Measurements from ENCODE around the gene EZR.

EZR gene

GRCh38 chr6:158816803-158817727 is 2.1 kb downstream of the EZR start:
- peak overlapping the region; percentile 97 for H3K27ac Mint-ChIP-seq
- peak overlapping the region; percentile 98 for H3K4me3 Mint-ChIP-seq
- H3K27me3 Mint-ChIP-seq (ENCODE audit: low read depth): no peaks in the 10 kb centered on the region
- no peaks in the 10 kb centered on the region for H3K9me3 Mint-ChIP-seq
- peaks cover 51% of the 10 kb centered on the region for H3K4me1 Mint-ChIP-seq (ENCODE audit: low read depth)
- H3K36me3 Mint-ChIP-seq (ENCODE audit: low read depth): peaks cover 47% of the 10 kb centered on the region

- Mint-ChIP-seq H3K9me3 (no peaks in the 10 kb centered on the region), H3K36me3 (ENCODE audit: low read depth) (peaks cover 48% of the 10 kb centered on the region), H3K4me1 (ENCODE audit: low read depth) (peaks cover 58% of the 10 kb centered on the region), H3K4me3 (peak overlapping the region; percentile 98), H3K27ac (peak overlapping the region; percentile 97), H3K27me3 (ENCODE audit: low read depth) (no peaks in the 10 kb centered on the region)
Observed at GRCh38 chr6:158816329-158816728, 2.8 kb downstream of the EZR start.

DNA sequence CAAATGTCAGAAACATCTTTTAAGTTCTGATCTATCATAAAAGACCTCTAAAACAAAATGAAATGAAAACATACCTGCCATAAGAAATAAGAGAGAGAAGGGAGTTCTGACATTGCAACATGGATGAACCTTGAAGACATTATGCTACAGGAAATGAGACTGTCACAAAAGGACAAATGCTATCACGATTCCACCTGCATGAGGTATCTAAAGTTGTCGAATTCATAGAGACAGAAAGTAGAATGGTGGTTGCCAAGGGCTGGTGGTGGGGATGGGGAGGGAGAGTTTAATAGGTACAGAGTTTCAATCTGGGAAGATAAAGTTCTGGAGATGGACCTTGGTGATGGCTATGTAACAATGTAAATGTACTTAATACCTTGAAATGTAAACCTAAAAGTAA is 3.3 kb downstream of the EZR start:
- peaks cover 58% of the 10 kb centered on the region for H3K4me1 Mint-ChIP-seq (ENCODE audit: low read depth)
- H3K4me3 Mint-ChIP-seq: peak overlapping the region; percentile 98
- H3K36me3 Mint-ChIP-seq (ENCODE audit: low read depth): peaks cover 52% of the 10 kb centered on the region
- H3K27ac Mint-ChIP-seq: peak overlapping the region; percentile 97
- H3K9me3 Mint-ChIP-seq: no peaks in the 10 kb centered on the region
- no peaks in the 10 kb centered on the region for H3K27me3 Mint-ChIP-seq (ENCODE audit: low read depth)

GRCh38 chr6:158815379-158815724 is 3.8 kb downstream of the EZR start:
- Mint-ChIP-seq H3K36me3 (ENCODE audit: low read depth) (peaks cover 57% of the 10 kb centered on the region), H3K4me1 (ENCODE audit: low read depth) (peaks cover 64% of the 10 kb centered on the region), H3K9me3 (no peaks in the 10 kb centered on the region), H3K4me3 (peak overlapping the region; percentile 98), H3K27ac (peak overlapping the region; percentile 97), H3K27me3 (ENCODE audit: low read depth) (no peaks in the 10 kb centered on the region)

- H3K4me1 Mint-ChIP-seq (ENCODE audit: low read depth): peaks cover 79% of the 10 kb centered on the region
- peaks cover 71% of the 10 kb centered on the region for H3K36me3 Mint-ChIP-seq (ENCODE audit: low read depth)
- no peaks in the 10 kb centered on the region for H3K27me3 Mint-ChIP-seq (ENCODE audit: low read depth)
- H3K4me3 Mint-ChIP-seq: peak overlapping the region; percentile 62
- no peaks in the 10 kb centered on the region for H3K9me3 Mint-ChIP-seq
- H3K27ac Mint-ChIP-seq: peak overlapping the region; percentile 31
Observed at GRCh38 chr6:158813032-158813431, 6.1 kb downstream of the EZR start.

GRCh38 chr6:158812611-158813010 is 6.6 kb downstream of the EZR start:
- H3K27me3 Mint-ChIP-seq (ENCODE audit: low read depth): no peaks in the 10 kb centered on the region
- peaks cover 70% of the 10 kb centered on the region for H3K36me3 Mint-ChIP-seq (ENCODE audit: low read depth)
- H3K4me3 Mint-ChIP-seq: peak overlapping the region; percentile 62
- H3K4me1 Mint-ChIP-seq (ENCODE audit: low read depth): peaks cover 82% of the 10 kb centered on the region
- H3K9me3 Mint-ChIP-seq: no peaks in the 10 kb centered on the region
- H3K27ac Mint-ChIP-seq: peak overlapping the region; percentile 31

DNA sequence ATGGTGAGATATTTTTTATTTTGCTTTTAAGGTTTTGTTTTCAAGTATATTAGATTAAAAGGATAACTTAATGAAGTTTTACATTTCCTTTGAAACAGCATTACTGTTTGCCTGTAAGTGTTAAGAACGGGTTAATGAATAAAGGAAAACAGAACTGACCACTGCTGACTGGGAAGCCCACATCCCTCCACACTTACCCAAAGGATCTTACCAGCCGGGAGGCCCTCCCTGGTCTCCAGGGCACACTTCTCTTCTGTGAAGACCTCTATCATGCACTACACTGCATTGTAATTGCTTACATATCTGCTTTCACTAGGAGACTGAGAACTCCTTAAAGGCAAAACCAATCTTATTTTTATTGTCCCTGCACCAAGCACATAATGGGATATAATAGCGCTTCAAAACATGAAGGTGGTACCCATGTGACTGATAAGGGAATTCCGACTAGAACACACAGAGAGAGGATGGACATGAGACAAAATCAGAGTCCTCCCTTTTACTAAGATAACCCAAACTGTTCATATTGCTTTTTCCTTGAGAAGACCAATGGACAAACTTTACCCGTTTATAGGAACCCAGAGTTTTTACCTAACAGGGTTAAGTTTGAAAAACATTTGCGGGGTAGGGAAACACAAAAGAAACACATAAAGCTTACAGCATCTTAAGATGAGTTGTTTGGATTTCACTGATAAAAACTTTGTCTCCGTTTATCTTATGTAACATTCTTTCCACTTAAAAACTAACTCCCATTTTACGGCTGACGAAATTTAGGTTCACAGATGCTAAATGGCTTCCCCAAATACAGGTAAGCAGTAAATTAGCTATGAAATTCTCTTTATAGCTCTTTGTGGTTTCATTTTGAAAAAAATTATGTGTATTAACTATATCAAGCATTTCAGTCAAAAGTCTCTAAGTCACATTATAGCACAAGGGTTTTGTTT is 8.7 kb downstream of the EZR start:
- H3K27ac Mint-ChIP-seq: no peak overlapping the region
- H3K27me3 Mint-ChIP-seq (ENCODE audit: low read depth): no peaks in the 10 kb centered on the region
- no peaks in the 10 kb centered on the region for H3K9me3 Mint-ChIP-seq
- no peak overlapping the region for H3K4me3 Mint-ChIP-seq
- peaks cover 70% of the 10 kb centered on the region for H3K36me3 Mint-ChIP-seq (ENCODE audit: low read depth)
- peaks cover 89% of the 10 kb centered on the region for H3K4me1 Mint-ChIP-seq (ENCODE audit: low read depth)

GRCh38 chr6:158808941-158809678 is 10.1 kb downstream of the EZR start:
- Mint-ChIP-seq H3K27me3 (ENCODE audit: low read depth) (no peaks in the 10 kb centered on the region), H3K27ac (no peak overlapping the region), H3K4me1 (ENCODE audit: low read depth) (peaks cover 86% of the 10 kb centered on the region), H3K9me3 (no peaks in the 10 kb centered on the region), H3K36me3 (ENCODE audit: low read depth) (peaks cover 64% of the 10 kb centered on the region), H3K4me3 (no peak overlapping the region)

DNA sequence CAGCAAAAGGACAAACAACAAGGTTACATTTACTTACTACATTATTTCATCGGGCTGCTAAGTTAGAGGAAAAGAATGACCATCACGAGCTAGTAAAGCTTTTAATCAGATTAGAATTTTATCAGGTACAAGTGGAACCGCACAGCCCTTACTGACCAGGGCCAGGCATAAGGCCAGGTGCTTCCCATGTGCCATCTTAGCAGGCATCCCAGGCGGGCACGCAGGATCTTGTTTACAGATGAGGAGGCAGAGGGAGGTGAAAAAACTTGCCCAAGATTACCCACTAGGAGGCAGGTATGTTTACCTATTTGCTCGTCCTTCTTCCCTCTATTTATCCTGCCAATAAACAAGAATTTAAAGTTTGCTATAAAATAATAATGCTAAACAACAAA is 10.7 kb downstream of the EZR start:
- no peak overlapping the region for H3K4me3 Mint-ChIP-seq
- H3K27ac Mint-ChIP-seq: no peak overlapping the region
- H3K9me3 Mint-ChIP-seq: no peaks in the 10 kb centered on the region
- no peaks in the 10 kb centered on the region for H3K27me3 Mint-ChIP-seq (ENCODE audit: low read depth)
- H3K4me1 Mint-ChIP-seq (ENCODE audit: low read depth): peaks cover 85% of the 10 kb centered on the region
- peaks cover 59% of the 10 kb centered on the region for H3K36me3 Mint-ChIP-seq (ENCODE audit: low read depth)

DNA sequence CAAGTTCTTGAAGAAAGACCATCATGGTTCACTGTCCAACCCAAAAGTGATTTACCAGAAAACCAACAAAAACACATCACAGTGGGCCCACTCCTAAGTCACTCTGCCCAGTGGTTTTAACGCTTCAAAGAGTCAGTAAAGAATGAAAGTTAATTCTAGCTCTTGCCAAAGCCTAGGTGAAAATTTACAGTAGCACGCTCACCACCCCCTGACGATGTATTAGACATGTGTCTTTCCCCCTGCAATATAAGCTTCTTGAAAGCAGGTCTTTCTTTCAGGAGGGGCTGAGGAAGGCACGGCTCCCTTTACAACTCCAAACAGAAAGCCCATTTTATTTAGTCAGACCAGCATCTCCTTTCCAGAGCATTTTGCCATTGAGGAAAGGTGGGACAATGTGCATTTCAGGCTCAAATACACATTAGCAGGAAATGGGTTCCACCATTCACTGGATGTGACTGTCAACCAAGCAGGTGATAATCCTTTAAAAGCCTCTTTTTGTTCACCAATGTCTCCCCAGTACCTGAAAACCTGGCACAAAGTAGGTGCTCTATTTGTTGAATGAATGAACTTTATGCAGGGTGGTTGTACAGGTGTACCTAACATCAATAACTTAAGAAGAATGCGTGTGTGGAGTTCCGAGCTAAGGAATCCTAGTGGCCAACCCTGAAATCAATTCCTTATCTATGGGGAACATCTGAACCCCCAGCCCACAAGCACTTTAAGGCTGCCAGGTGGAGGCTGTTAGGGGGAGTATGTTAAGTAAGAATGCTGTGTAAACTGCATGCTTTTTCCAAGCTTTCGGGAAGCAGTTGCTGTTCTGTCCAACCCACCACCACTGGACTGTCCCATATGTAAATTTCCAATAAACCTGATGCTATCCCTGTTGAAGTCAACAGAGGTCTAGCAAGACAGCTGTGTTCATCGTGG is 11.4 kb downstream of the EZR start:
- H3K27ac Mint-ChIP-seq: peak overlapping the region; percentile 58
- peaks cover 53% of the 10 kb centered on the region for H3K36me3 Mint-ChIP-seq (ENCODE audit: low read depth)
- no peak overlapping the region for H3K4me3 Mint-ChIP-seq
- H3K27me3 Mint-ChIP-seq (ENCODE audit: low read depth): no peaks in the 10 kb centered on the region
- H3K9me3 Mint-ChIP-seq: no peaks in the 10 kb centered on the region
- peaks cover 82% of the 10 kb centered on the region for H3K4me1 Mint-ChIP-seq (ENCODE audit: low read depth)

- H3K36me3 Mint-ChIP-seq (ENCODE audit: low read depth): peaks cover 47% of the 10 kb centered on the region
- H3K27me3 Mint-ChIP-seq (ENCODE audit: low read depth): no peaks in the 10 kb centered on the region
- no peak overlapping the region for H3K27ac Mint-ChIP-seq
- H3K4me3 Mint-ChIP-seq: peak overlapping the region; percentile 5
- no peaks in the 10 kb centered on the region for H3K9me3 Mint-ChIP-seq
- H3K4me1 Mint-ChIP-seq (ENCODE audit: low read depth): peaks cover 79% of the 10 kb centered on the region
Observed at GRCh38 chr6:158805698-158806377, 13.3 kb downstream of the EZR start.

GRCh38 chr6:158804207-158804606 is 15.0 kb downstream of the EZR start:
- H3K27ac Mint-ChIP-seq: peak overlapping the region; percentile 60
- H3K27me3 Mint-ChIP-seq (ENCODE audit: low read depth): no peaks in the 10 kb centered on the region
- peaks cover 35% of the 10 kb centered on the region for H3K36me3 Mint-ChIP-seq (ENCODE audit: low read depth)
- H3K4me1 Mint-ChIP-seq (ENCODE audit: low read depth): peaks cover 75% of the 10 kb centered on the region
- no peaks in the 10 kb centered on the region for H3K9me3 Mint-ChIP-seq
- peak overlapping the region; percentile 63 for H3K4me3 Mint-ChIP-seq

DNA sequence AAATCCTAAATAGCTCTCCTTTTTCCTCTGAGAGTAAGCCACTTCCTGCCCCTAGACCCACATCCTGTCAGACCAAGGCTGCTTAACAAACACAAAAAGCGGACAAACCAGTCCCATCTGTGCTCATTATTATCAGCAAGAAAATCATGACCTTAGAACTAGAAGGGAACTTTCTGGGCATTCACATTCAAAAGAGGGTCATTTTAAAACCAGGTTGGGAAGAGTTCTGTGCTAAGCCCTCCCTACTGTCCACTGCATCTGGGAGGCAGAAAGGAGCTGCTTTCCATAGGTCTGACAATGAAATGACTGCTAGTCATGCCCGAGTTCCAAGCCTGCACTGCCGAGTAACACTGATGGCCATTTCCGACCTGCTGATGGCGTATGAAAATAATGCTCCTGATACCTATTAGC is 15.4 kb downstream of the EZR start:
- H3K36me3 Mint-ChIP-seq (ENCODE audit: low read depth): peaks cover 32% of the 10 kb centered on the region
- H3K9me3 Mint-ChIP-seq: no peaks in the 10 kb centered on the region
- peaks cover 71% of the 10 kb centered on the region for H3K4me1 Mint-ChIP-seq (ENCODE audit: low read depth)
- peak overlapping the region; percentile 63 for H3K4me3 Mint-ChIP-seq
- no peaks in the 10 kb centered on the region for H3K27me3 Mint-ChIP-seq (ENCODE audit: low read depth)
- H3K27ac Mint-ChIP-seq: peak overlapping the region; percentile 60
